ENCODE results near the gene TXLNG.

The TXLNG gene

GRCh38 chrX:16892504-16893362 is 106.5 kb downstream of the TXLNG start:
- TF ChIP-seq CTCF (IDR thresholded peaks at IDR 0.05): peak; percentile 73

More at GRCh38 chrX:16892504-16893362, 106.5 kb downstream of the TXLNG start:
- peak overlapping the region; percentile 76 for H2AFZ ChIP-seq
- no peaks in the 10 kb centered on the region for H3K36me3 ChIP-seq (ENCODE audit: control insufficient read depth, insufficient read depth, low read length)
- no peaks in the 10 kb centered on the region for H3K79me2 ChIP-seq
- H3K4me2 ChIP-seq (ENCODE audit: low read length): no peak overlapping the region
- no peak overlapping the region for H3K27ac ChIP-seq
- no peaks in the 10 kb centered on the region for H3K27me3 ChIP-seq (ENCODE audit: control insufficient read depth, insufficient read depth, low read length)
- H3K4me3 ChIP-seq (ENCODE audit: low read depth, low read length): no peak overlapping the region
- H3K9ac ChIP-seq: no peak overlapping the region
- no peaks in the 10 kb centered on the region for H3K4me1 ChIP-seq
- H3K9me3 ChIP-seq (ENCODE audit: control insufficient read depth, low read length): no peaks in the 10 kb centered on the region

All from parathyroid adenoma (tissue), 2 donors.